Endothelial cell of umbilical vein (primary cell): ENCODE results near the gene CNP. TPM values are rescaled to one million over a fixed set of nuclear protein-coding genes. Genes with fewer than 3 reads are reported as not detected.

Experiments used
- BruUV-seq: library from RNA; stranded (reverse); fragments of 400-500 nt; replicated peaks from 2 replicates; lab custom pipeline; 2021; lab: Mats Ljungman, UMichigan
- CTCF ChIA-PET: fragments of 300-600, 350-600 bp; sonication (Branson Sonifier 250); formaldehyde crosslinking; loops from one replicate; lab custom pipeline; 2021; ENCODE audit warnings: antibody characterized with exemption, inconsistent platforms; lab: Charles Lee
- POLR2A ChIA-PET: fragments of 300-600, 350-600 bp; sonication (Branson Sonifier 250); formaldehyde crosslinking; loops from one replicate; lab custom pipeline; 2021; ENCODE audit warnings: antibody characterized with exemption, inconsistent platforms; lab: Charles Lee
- DNase-seq: peaks from one replicate; pipeline ENCODE4 v3.0.0-alpha.2; 2011; ENCODE audit warnings: low read depth, low spot score
- FAIRE-seq: peaks from 2 replicates; lab custom pipeline; 2011; peaks lifted over from hg19 to GRCh38; lab: Jason Lieb, UNC
- H2AFZ ChIP-seq: 2 replicates; pipeline ENCODE4 v1.6.0; 2012; ENCODE audit warnings: low read depth, low read length, control low read depth, inconsistent platforms
- H3K27ac ChIP-seq: 2 replicates; pipeline ENCODE4 v1.5.1; 2011; ENCODE audit warnings: low read depth, mild to moderate bottlenecking, control low read depth, low read length, moderate library complexity; ENCODE audit not compliant: insufficient read depth
- H3K27me3 ChIP-seq, 2 experiments: 2 replicates each; pipeline versions ENCODE4 v1.6.0 to v1.6.1; 2011; ENCODE audit warnings: low read length in 2 of 2, mixed read lengths in 1 of 2; ENCODE audit not compliant: control insufficient read depth in 2 of 2, insufficient read depth in 2 of 2
- H3K36me3 ChIP-seq, 2 experiments: 2 replicates in 1 of 2; 3 replicates in 1 of 2; pipeline ENCODE4 v1.5.1; 2011; ENCODE audit warnings: low read length in 2 of 2, mild to moderate bottlenecking in 1 of 2, moderate library complexity in 1 of 2; ENCODE audit not compliant: control insufficient read depth in 2 of 2, insufficient read depth in 2 of 2; ENCODE audit errors: extremely low read depth in 1 of 2
- H3K4me1 ChIP-seq: 3 replicates; pipeline ENCODE4 v1.5.1; 2011; ENCODE audit warnings: mild to moderate bottlenecking, low read length; ENCODE audit not compliant: control insufficient read depth, insufficient read depth; ENCODE audit errors: extremely low read depth
- H3K4me2 ChIP-seq: 2 replicates; pipeline ENCODE4 v1.6.1; 2011; ENCODE audit warnings: low read length, control low read depth, mixed read lengths; ENCODE audit not compliant: insufficient read depth
- H3K4me3 ChIP-seq, 3 experiments: fragments of 200-600 bp in 1 of 3; sonication (generic), shearing (Covaris generic) in 1 of 3; replicated peaks in 1 of 3; 2 replicates each; pipeline ENCODE4 v1.5.1; 2011 to 2016; ENCODE audit warnings: control low read depth in 3 of 3, low read length in 3 of 3, mild to moderate bottlenecking in 2 of 3, inconsistent platforms in 1 of 3, low read depth in 1 of 3, moderate library complexity in 1 of 3; ENCODE audit not compliant: insufficient read depth in 1 of 3
- H3K79me2 ChIP-seq: 2 replicates; pipeline ENCODE4 v1.6.0; 2012; ENCODE audit warnings: low read length, inconsistent platforms; ENCODE audit not compliant: control insufficient read depth, insufficient read depth
- H3K9ac ChIP-seq: replicated peaks from 2 replicates; pipeline ENCODE3; 2011; ENCODE audit warnings: low read length, control low read depth; ENCODE audit not compliant: insufficient read depth; ENCODE audit errors: extremely low read depth
- H3K9me1 ChIP-seq: replicated peaks from 3 replicates; pipeline ENCODE4 v1.6.0; 2011; ENCODE audit warnings: mild to moderate bottlenecking, low read length; ENCODE audit not compliant: control insufficient read depth, insufficient read depth; ENCODE audit errors: extremely low read depth
- H3K9me3 ChIP-seq: replicated peaks from 2 replicates; pipeline ENCODE4 v1.5.1; 2012; ENCODE audit warnings: low read length, inconsistent platforms; ENCODE audit not compliant: control insufficient read depth, insufficient read depth
- H4K20me1 ChIP-seq: replicated peaks from 2 replicates; pipeline ENCODE3; 2011; ENCODE audit warnings: mild to moderate bottlenecking, low read length; ENCODE audit not compliant: control insufficient read depth, insufficient read depth; ENCODE audit errors: extremely low read depth
- CTCF ChIP-seq, 2 donors: IDR thresholded peaks; 1 replicate in 1 of 2; 2 replicates in 1 of 2; pipeline ENCODE4 v1.5.1; 2011; ENCODE audit warnings: low read length in 2 of 2, mild to moderate bottlenecking in 2 of 2, moderate library complexity in 2 of 2, control low read depth in 1 of 2, inconsistent platforms in 1 of 2, low read depth in 1 of 2; ENCODE audit not compliant: insufficient read depth in 1 of 2; ENCODE audit errors: extremely low read depth in 1 of 2
- EZH2 ChIP-seq: IDR thresholded peaks from 2 replicates; pipeline ENCODE4 v1.6.1; 2012; ENCODE audit warnings: borderline replicate concordance, low read depth, mild to moderate bottlenecking, moderate library complexity, low read length, inconsistent platforms; ENCODE audit not compliant: severe bottlenecking
- FOS ChIP-seq: IDR thresholded peaks from 2 replicates; pipeline ENCODE4 v1.6.1; 2011; ENCODE audit warnings: mild to moderate bottlenecking, low read length, moderate library complexity, borderline replicate concordance; ENCODE audit not compliant: insufficient read depth
- GATA2 ChIP-seq: IDR thresholded peaks from 2 replicates; pipeline ENCODE4 v1.7.0; 2011; ENCODE audit warnings: low read depth, mild to moderate bottlenecking, moderate library complexity, mixed read lengths, low read length; ENCODE audit not compliant: insufficient read length, insufficient read depth
- JUN ChIP-seq: IDR thresholded peaks from 2 replicates; pipeline ENCODE4 v1.6.1; 2011; ENCODE audit warnings: borderline replicate concordance, low read depth; ENCODE audit not compliant: insufficient read length, insufficient read depth
- MYC ChIP-seq: IDR thresholded peaks from one replicate; pipeline ENCODE4 v1.6.1; 2011; ENCODE audit warnings: mild to moderate bottlenecking, low read depth, low read length
- POLR2A ChIP-seq: IDR thresholded peaks from 2 replicates; pipeline ENCODE4 v1.6.1; 2012; ENCODE audit warnings: low read depth, mild to moderate bottlenecking, control low read depth, low read length
- POLR2AphosphoS5 ChIP-seq: IDR thresholded peaks from 2 replicates; pipeline ENCODE4 v1.6.1; 2012; ENCODE audit warnings: low read depth, mild to moderate bottlenecking, control low read depth, low read length, moderate library complexity; ENCODE audit not compliant: insufficient read depth
- dilution Hi-C: fragments of 300-500 bp; cut with MboI; formaldehyde crosslinking; loops from one replicate; pipeline ENCODE4 v1.15.0; 2019; ENCODE audit warnings: low sequenced_read_pairs; ENCODE audit not compliant: extremely low pct_ligation_motif_present
- intact Hi-C: fragments of 100-400 bp; cut with micrococcal nuclease; formaldehyde crosslinking; loops from one replicate; pipeline ENCODE4 v1.10.0; 2022
- polyA plus RNA-seq, 4 experiments: library from polyadenylated mRNA; depleted of rRNA in 3 of 4; stranded (reverse) in 3 of 4; unstranded in 1 of 4; fragments of >200 nt; gene quantifications; 2 replicates each; pipeline versions ENCODE4 v1.2.1 to v1.2.3, GENCODE V29; 2011 to 2012; ENCODE audit warnings: missing spikeins in 1 of 4
- total RNA-seq: library from RNA; stranded (reverse); gene quantifications from 2 replicates; pipeline ENCODE4 v1.2.3, GENCODE V29; 2021
- TF ChIP-seq, protein P1 (sequence below): IDR thresholded peaks from 2 replicates; pipeline ENCODE4 v1.6.1; 2011; ENCODE audit not compliant: insufficient read depth, insufficient read length

CNP gene
- total and polyA plus RNA-seq, 2 donors (not counting 3 experiments of a cell fraction or from before 2014, with no cell fraction given), result 49.4 to 84.9 TPM

GRCh38 chr17:41917679-41918313, 48.8 kb upstream of the CNP start:
- BruUV-seq, result no TSS peak
- ChIA-PET POLR2A (interaction anchor here (0.7 to 1.1 kb wide), 3 partner anchors 11 to 83 kb away, joined by 3 to 6 read pairs (median 3); partner anchors contain the start of gene ODAD4), CTCF (interaction anchor here (1.0 to 3.3 kb wide), 5 partner anchors 13 to 49 kb away, joined by 3 to 26 read pairs (median 5); partner anchors contain the start of genes CNP and ODAD4)
- peaks cover 8% of the 10 kb centered on the region in 2 experiments for H3K36me3 ChIP-seq
- H3K79me2 ChIP-seq, result peaks cover 60% of the 10 kb centered on the region
- FAIRE-seq (peak; percentile 89), DNase-seq (peak; percentile 57)
- TF ChIP-seq MYC (no peak), CTCF (IDR thresholded peaks at IDR 0.05; ENCODE audit: extremely low read depth in 1 of 2, insufficient read depth in 1 of 2, low read depth in 1 of 2, low read length in 2 of 2) (no peak), GATA2 (no peak), POLR2A (no peak), POLR2AphosphoS5 (no peak), JUN (no peak), EZH2 (no peak), FOS (no peak)
- TF ChIP-seq, protein P1, sequence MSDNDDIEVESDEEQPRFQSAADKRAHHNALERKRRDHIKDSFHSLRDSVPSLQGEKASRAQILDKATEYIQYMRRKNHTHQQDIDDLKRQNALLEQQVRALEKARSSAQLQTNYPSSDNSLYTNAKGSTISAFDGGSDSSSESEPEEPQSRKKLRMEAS, result no peak
- H3K4me2 ChIP-seq, result peak overlapping the region; percentile 86
- peak overlapping the region; percentile 7 for H2AFZ ChIP-seq
- peak overlapping the region; percentile 80 for H3K9ac ChIP-seq
- peak overlapping the region; percentile 41 to 88 (median 85) for H3K4me3 ChIP-seq
- no peaks in the 10 kb centered on the region for H3K9me1 ChIP-seq
- intact Hi-C loops (no loop called here), dilution Hi-C loops (no loop called here)
- no peaks in the 10 kb centered on the region for H3K27me3 ChIP-seq
- no peaks in the 10 kb centered on the region for H4K20me1 ChIP-seq
- H3K27ac ChIP-seq, result peak overlapping the region; percentile 76
- H3K4me1 ChIP-seq, result peaks cover 20% of the 10 kb centered on the region
- H3K9me3 ChIP-seq, result no peaks in the 10 kb centered on the region
